OCI-LY7 (cell line): Measurements from ENCODE around the gene MVK.

Experiments
- CTCF ChIP-seq: fragments of 200-600 bp; sonication (generic); conservative IDR thresholded peaks from 2 replicates; pipeline ENCODE4 v1.5.1; 2014; ENCODE audit warnings: mild to moderate bottlenecking, antibody characterized with exemption, low read length, moderate library complexity, mixed read lengths
- EZH2phosphoT487 ChIP-seq: fragments of 200-600 bp; sonication (generic); IDR thresholded peaks from 2 replicates; pipeline ENCODE4 v1.6.1; 2018; ENCODE audit warnings: low read depth, borderline replicate concordance, mild to moderate bottlenecking, mixed run types, antibody characterized with exemption, low read length, moderate library complexity, mixed read lengths

- no peak for TF ChIP-seq CTCF
- no peak for TF ChIP-seq EZH2phosphoT487
These were observed 43.6 kb upstream of the MVK start for GRCh38 chr12:109529691-109530640.
